HFFc6 (cell line): ENCODE data around the gene TRPC4. TPM values are rescaled to one million over a fixed set of nuclear protein-coding genes. Genes with fewer than 3 reads are reported as not detected.

Experiments used
- DNase-seq: peaks from one replicate; pipeline ENCODE4 v3.0.0-alpha.2; 2018
- H3K27ac Mint-ChIP-seq: 2 replicates; pipeline ENCODE4 v1.8.0; 2020; ENCODE audit warnings: mild to moderate bottlenecking, mixed read lengths
- H3K27me3 Mint-ChIP-seq: 2 replicates; pipeline ENCODE4 v1.8.0; 2021; ENCODE audit warnings: mild to moderate bottlenecking, moderate library complexity, mixed read lengths; ENCODE audit not compliant: insufficient read depth
- H3K36me3 Mint-ChIP-seq: 2 replicates; pipeline ENCODE4 v1.8.0; 2021; ENCODE audit warnings: low read depth, mixed read lengths
- H3K4me1 Mint-ChIP-seq: 2 replicates; pipeline ENCODE4 v1.8.0; 2020; ENCODE audit warnings: low read depth, mixed read lengths
- H3K4me3 Mint-ChIP-seq: 2 replicates; pipeline ENCODE4 v1.8.0; 2020; ENCODE audit warnings: mild to moderate bottlenecking, moderate library complexity, mixed read lengths
- H3K9me3 Mint-ChIP-seq: 2 replicates; pipeline ENCODE4 v1.8.0; 2020; ENCODE audit warnings: mild to moderate bottlenecking, mixed read lengths
- total RNA-seq, 6 experiments: library from RNA; stranded (reverse); fragmentation: NEBNext Ultra II Directional; extraction: Animal tissue kit (Norgen Biotek cat#: 25700); gene quantifications; 2 replicates in 1 of 6; 3 replicates in 5 of 6; pipeline ENCODE4 v1.2.3, GENCODE V29; 2021
- TF ChIP-seq, protein P1 (sequence below): fragments of 200-600 bp; sonication (generic); IDR thresholded peaks from 2 replicates; pipeline ENCODE4 v1.5.0; 2021; ENCODE audit warnings: antibody characterized with exemption, mild to moderate bottlenecking

Gene TRPC4
- total RNA-seq, 6 experiments from 2014 or later = 14.3 to 17.5 (median 15.4) TPM

DNA sequence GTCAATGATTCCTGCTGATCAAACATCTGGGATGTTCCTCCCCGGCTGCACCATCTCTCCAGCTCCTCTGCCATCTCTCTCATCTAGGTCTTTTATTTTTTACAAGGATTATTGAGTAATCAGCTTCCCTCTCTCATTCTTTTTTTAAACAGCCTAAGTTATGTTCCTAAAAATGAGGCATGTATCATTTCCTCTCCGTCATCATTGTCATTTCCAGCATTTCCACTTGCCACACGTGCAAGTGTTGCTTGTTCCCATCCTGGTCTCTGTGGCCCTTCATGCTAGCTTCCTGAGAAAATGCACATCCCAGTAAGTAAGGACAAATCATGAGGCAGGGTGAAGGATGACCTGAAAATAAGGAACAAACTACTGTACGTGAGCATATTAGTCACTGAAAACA lies 168.3 kb downstream of the TRPC4 start:
- Mint-ChIP-seq H3K9me3 (no peaks in the 10 kb centered on the region; the same call in 1 of the 2 replicates), H3K36me3 (peaks cover 31% of the 10 kb centered on the region), H3K27me3 (no peaks in the 10 kb centered on the region; the same call in 1 of the 2 replicates), H3K4me3 (peak overlapping the region; percentile 71), H3K27ac (peak overlapping the region; percentile 95), H3K4me1 (peaks cover 59% of the 10 kb centered on the region)
- TF ChIP-seq, protein P1, sequence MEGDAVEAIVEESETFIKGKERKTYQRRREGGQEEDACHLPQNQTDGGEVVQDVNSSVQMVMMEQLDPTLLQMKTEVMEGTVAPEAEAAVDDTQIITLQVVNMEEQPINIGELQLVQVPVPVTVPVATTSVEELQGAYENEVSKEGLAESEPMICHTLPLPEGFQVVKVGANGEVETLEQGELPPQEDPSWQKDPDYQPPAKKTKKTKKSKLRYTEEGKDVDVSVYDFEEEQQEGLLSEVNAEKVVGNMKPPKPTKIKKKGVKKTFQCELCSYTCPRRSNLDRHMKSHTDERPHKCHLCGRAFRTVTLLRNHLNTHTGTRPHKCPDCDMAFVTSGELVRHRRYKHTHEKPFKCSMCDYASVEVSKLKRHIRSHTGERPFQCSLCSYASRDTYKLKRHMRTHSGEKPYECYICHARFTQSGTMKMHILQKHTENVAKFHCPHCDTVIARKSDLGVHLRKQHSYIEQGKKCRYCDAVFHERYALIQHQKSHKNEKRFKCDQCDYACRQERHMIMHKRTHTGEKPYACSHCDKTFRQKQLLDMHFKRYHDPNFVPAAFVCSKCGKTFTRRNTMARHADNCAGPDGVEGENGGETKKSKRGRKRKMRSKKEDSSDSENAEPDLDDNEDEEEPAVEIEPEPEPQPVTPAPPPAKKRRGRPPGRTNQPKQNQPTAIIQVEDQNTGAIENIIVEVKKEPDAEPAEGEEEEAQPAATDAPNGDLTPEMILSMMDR = no peak
- DNase-seq = peak; percentile 42

DNA sequence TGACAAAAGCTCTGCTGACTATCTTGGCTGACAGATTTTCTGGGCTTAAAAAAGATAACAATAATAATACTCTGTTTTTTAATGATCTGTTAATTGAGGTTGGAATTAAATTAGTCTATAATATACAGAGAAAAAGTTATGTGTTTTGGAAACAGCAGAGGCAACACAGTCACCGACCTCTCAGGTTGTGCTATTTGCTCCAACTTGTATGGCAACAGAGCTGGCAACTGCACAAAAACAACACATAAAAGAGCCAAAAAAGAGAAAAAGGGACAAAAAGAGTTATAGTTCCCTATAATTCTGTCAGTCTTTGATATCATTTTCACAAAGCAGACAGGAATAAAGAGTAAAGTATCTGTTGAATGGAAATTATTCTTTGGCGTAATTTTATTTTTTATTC lies 168.7 kb downstream of the TRPC4 start:
- Mint-ChIP-seq H3K36me3 (peaks cover 31% of the 10 kb centered on the region), H3K4me1 (peaks cover 60% of the 10 kb centered on the region), H3K9me3 (no peaks in the 10 kb centered on the region; the same call in 1 of the 2 replicates), H3K27me3 (no peaks in the 10 kb centered on the region; the same call in 1 of the 2 replicates), H3K27ac (peak overlapping the region; percentile 95), H3K4me3 (peak overlapping the region; percentile 71)
- TF ChIP-seq, protein P1 = no peak
- peak; percentile 16 for DNase-seq

DNA sequence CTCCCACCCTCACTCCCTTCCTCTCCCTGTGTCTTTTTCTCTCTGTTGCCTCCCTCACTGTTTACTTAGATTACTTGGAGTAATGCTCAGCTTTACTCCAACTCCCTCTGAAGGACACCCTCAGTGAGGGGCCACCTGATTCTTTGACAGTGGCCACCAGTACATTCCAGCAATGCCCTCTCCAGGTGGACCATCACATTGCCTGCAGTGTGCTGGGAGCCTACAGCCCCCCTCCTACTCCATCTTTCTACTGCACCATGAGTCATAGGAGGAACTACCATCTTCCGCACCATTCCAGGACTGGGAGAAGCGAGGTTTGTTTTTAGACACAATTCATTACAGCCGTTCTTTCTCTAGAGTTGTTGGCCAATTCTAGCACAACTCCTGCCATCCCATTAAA lies 174.4 kb downstream of the TRPC4 start:
- H3K27me3 Mint-ChIP-seq = no peaks in the 10 kb centered on the region; the same call in 1 of the 2 replicates
- peaks cover 42% of the 10 kb centered on the region for H3K36me3 Mint-ChIP-seq
- no peaks in the 10 kb centered on the region for H3K9me3 Mint-ChIP-seq
- H3K27ac Mint-ChIP-seq = 0 out of 2 replicates have a peak overlapping the region, but pooled peaks have one; percentile 29
- DNase-seq = no peak
- TF ChIP-seq, protein P1 = no peak
- no peak overlapping the region for H3K4me3 Mint-ChIP-seq
- H3K4me1 Mint-ChIP-seq = peaks cover 33% of the 10 kb centered on the region

DNA sequence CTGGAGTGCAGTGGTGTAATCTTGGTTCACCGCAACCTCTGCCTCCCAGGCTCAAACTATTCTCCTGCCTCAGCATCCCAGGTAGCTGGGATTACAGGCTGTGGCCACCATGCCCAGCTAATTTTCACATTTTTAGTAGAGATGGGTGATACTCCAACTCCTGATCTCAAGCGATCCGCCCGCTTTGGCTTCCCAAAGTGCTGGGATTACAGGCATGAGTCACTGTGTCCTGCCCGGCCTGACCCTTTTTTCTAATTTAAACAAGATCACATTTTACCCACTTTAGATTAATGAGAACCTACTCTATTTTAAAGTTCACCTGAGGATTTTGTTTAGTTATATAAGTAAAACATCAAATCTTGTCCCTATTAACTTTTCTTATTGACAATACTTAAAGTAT lies 179.2 kb downstream of the TRPC4 start:
- no peaks in the 10 kb centered on the region for H3K9me3 Mint-ChIP-seq
- H3K4me3 Mint-ChIP-seq = no peak overlapping the region
- no peak for DNase-seq
- no peaks in the 10 kb centered on the region; the same call in 1 of the 2 replicates for H3K27me3 Mint-ChIP-seq
- H3K4me1 Mint-ChIP-seq = peaks cover 24% of the 10 kb centered on the region
- TF ChIP-seq, protein P1 = no peak
- H3K36me3 Mint-ChIP-seq = peaks cover 47% of the 10 kb centered on the region
- H3K27ac Mint-ChIP-seq = no peak overlapping the region; the same call in 1 of the 2 replicates

DNA sequence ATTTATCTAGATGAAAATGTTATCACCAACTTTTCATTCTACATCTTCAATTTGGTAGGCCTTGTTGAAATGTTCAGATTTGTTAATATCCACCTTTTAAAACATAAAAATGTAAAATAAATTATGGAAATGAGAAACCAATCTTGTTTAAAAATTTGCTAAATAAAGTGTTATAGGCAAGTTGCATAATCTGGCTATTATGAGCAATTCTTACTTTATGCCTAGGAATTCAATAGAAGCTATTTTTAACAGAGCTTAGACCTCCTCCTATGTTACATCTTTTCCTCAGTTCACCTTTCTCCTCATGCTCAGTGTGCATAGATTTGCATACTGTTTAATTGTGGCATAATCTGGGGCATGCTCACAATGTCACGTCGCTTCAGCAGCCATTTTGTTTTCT lies 183.1 kb downstream of the TRPC4 start:
- no peak for DNase-seq
- Mint-ChIP-seq H3K36me3 (peaks cover 41% of the 10 kb centered on the region), H3K4me3 (no peak overlapping the region), H3K27ac (no peak overlapping the region), H3K4me1 (peaks cover 49% of the 10 kb centered on the region), H3K9me3 (no peaks in the 10 kb centered on the region), H3K27me3 (no peaks in the 10 kb centered on the region)
- TF ChIP-seq, protein P1 = no peak
